Sigmoid colon (tissue), 4 donors: ENCODE data around the gene CTXND1.

Source experiments
- EP300 ChIP-seq, 4 donors: sonication (generic); formaldehyde crosslinking; IDR thresholded peaks; one replicate each; pipeline ENCODE4 v1.6.1; 2017; ENCODE audit warnings: antibody characterized with exemption in 4 of 4
- POLR2A ChIP-seq, 2 donors: fragments of 450-650 bp; IDR thresholded peaks; one replicate each; pipeline ENCODE4 v1.6.1; 2016; ENCODE audit warnings: antibody characterized with exemption in 2 of 2, mild to moderate bottlenecking in 2 of 2, moderate library complexity in 2 of 2
- TF ChIP-seq, protein P1 (sequence below), 4 experiments: fragments of 450-650 bp in 3 of 4; fragments of 200-600 bp in 1 of 4; IDR thresholded peaks; one replicate each; pipeline ENCODE4 v1.5.1; 2016 to 2019; ENCODE audit warnings: antibody characterized with exemption in 4 of 4, mild to moderate bottlenecking in 3 of 4, moderate library complexity in 2 of 4

DNA sequence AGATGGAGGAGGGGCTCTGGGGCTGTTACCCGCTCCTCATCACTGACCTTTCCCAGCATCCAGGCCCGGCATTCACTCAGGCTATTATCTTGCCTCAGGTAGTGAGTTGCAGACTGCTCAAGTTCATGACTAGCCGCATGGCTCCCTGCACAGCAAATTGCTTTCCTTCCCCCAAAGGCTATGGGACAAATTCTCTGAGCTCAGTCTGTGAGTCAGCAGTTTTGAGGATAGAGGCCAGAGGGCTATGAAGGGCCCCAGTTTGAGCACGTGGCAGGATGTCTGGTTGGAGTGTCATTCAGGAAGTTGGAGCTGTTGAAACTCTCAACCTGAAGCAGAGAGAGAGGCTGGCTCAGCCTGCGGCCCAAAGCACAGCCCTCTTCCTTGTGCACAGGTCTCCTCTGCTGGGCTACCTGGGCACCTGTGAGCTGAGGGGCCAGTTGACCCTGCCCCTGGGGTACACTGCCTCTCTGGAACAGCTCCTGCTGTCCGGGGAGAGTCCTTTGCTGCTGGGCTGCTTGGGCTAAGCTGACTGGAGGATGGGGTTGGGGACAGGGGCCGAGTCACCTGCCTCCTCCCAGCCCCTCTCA, 91.3 kb downstream of the CTXND1 start:
- TF ChIP-seq, protein P1, sequence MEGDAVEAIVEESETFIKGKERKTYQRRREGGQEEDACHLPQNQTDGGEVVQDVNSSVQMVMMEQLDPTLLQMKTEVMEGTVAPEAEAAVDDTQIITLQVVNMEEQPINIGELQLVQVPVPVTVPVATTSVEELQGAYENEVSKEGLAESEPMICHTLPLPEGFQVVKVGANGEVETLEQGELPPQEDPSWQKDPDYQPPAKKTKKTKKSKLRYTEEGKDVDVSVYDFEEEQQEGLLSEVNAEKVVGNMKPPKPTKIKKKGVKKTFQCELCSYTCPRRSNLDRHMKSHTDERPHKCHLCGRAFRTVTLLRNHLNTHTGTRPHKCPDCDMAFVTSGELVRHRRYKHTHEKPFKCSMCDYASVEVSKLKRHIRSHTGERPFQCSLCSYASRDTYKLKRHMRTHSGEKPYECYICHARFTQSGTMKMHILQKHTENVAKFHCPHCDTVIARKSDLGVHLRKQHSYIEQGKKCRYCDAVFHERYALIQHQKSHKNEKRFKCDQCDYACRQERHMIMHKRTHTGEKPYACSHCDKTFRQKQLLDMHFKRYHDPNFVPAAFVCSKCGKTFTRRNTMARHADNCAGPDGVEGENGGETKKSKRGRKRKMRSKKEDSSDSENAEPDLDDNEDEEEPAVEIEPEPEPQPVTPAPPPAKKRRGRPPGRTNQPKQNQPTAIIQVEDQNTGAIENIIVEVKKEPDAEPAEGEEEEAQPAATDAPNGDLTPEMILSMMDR (IDR thresholded peaks at IDR 0.05) = no peak
- TF ChIP-seq EP300 (IDR thresholded peaks at IDR 0.05) (no peak), POLR2A (IDR thresholded peaks at IDR 0.05) (no peak)
